NB4 (cell line): ENCODE results near the gene DERA.

Source experiments
- CTCF ChIP-seq: IDR thresholded peaks from one replicate; pipeline ENCODE4 v1.5.1; 2012; ENCODE audit warnings: low read depth, low read length
- MAX ChIP-seq: IDR thresholded peaks from 2 replicates; pipeline ENCODE4 v1.6.1; 2011; ENCODE audit warnings: low read depth, low read length
- MYC ChIP-seq: IDR thresholded peaks from 2 replicates; pipeline ENCODE4 v1.6.1; 2011; ENCODE audit warnings: low read depth, low read length
- POLR2A ChIP-seq: IDR thresholded peaks from 2 replicates; pipeline ENCODE4 v1.6.1; 2011; ENCODE audit warnings: mild to moderate bottlenecking; ENCODE audit not compliant: insufficient read length; ENCODE audit errors: extremely low read depth

- no peak for TF ChIP-seq MAX
- TF ChIP-seq POLR2A = no peak
- TF ChIP-seq CTCF = no peak
- TF ChIP-seq MYC = no peak
Observed at GRCh38 chr12:15928346-15928745, 17.2 kb downstream of the DERA start.
